ENCODE results near the gene KCTD16.

Gene KCTD16

GRCh38 chr5:144352330-144352729 lies 181.7 kb downstream of the KCTD16 start:
- DNase-seq: no peak

- DNase-seq: no peak
These were observed 182.2 kb downstream of the KCTD16 start for GRCh38 chr5:144352732-144353317.

GRCh38 chr5:144356489-144356888 lies 185.8 kb downstream of the KCTD16 start:
- no peak for DNase-seq

GRCh38 chr5:144361406-144361805 lies 190.7 kb downstream of the KCTD16 start:
- DNase-seq: no peak

- DNase-seq: no peak
These were observed 195.2 kb downstream of the KCTD16 start for GRCh38 chr5:144365885-144366284.

GRCh38 chr5:144367991-144368390 lies 197.3 kb downstream of the KCTD16 start:
- DNase-seq: no peak

GRCh38 chr5:144368556-144368955 lies 197.9 kb downstream of the KCTD16 start:
- no peak for DNase-seq

- DNase-seq: no peak
These were observed 198.3 kb downstream of the KCTD16 start for GRCh38 chr5:144369006-144369405.

GRCh38 chr5:144370273-144370672 lies 199.6 kb downstream of the KCTD16 start:
- no peak for DNase-seq

GRCh38 chr5:144374637-144375036 lies 204.0 kb downstream of the KCTD16 start:
- DNase-seq: no peak

GRCh38 chr5:144377207-144377606 lies 206.5 kb downstream of the KCTD16 start:
- DNase-seq: no peak

- no peak for DNase-seq
These were observed 208.0 kb downstream of the KCTD16 start for GRCh38 chr5:144378681-144379080.

GRCh38 chr5:144385597-144385996 lies 214.9 kb downstream of the KCTD16 start:
- DNase-seq: no peak

- no peak for DNase-seq
These were observed 215.6 kb downstream of the KCTD16 start for GRCh38 chr5:144386315-144386714.

- DNase-seq: no peak
These were observed 219.5 kb downstream of the KCTD16 start for GRCh38 chr5:144390133-144390532.

GRCh38 chr5:144391044-144391443 lies 220.4 kb downstream of the KCTD16 start:
- no peak for DNase-seq

- DNase-seq: no peak
These were observed 223.2 kb downstream of the KCTD16 start for GRCh38 chr5:144393641-144394435.

- no peak for DNase-seq
These were observed 225.0 kb downstream of the KCTD16 start for GRCh38 chr5:144395704-144396103.

- DNase-seq: no peak
These were observed 232.4 kb downstream of the KCTD16 start for GRCh38 chr5:144403058-144403457.

GRCh38 chr5:144403817-144404420 lies 233.2 kb downstream of the KCTD16 start:
- DNase-seq: no peak

- DNase-seq: no peak
These were observed 234.0 kb downstream of the KCTD16 start for GRCh38 chr5:144404672-144405071.

GRCh38 chr5:144405991-144406390 lies 235.3 kb downstream of the KCTD16 start:
- no peak for DNase-seq

- no peak for DNase-seq
These were observed 235.8 kb downstream of the KCTD16 start for GRCh38 chr5:144406442-144406841.
